ENCODE measurements around the gene KIF3A.

The KIF3A gene

DNA sequence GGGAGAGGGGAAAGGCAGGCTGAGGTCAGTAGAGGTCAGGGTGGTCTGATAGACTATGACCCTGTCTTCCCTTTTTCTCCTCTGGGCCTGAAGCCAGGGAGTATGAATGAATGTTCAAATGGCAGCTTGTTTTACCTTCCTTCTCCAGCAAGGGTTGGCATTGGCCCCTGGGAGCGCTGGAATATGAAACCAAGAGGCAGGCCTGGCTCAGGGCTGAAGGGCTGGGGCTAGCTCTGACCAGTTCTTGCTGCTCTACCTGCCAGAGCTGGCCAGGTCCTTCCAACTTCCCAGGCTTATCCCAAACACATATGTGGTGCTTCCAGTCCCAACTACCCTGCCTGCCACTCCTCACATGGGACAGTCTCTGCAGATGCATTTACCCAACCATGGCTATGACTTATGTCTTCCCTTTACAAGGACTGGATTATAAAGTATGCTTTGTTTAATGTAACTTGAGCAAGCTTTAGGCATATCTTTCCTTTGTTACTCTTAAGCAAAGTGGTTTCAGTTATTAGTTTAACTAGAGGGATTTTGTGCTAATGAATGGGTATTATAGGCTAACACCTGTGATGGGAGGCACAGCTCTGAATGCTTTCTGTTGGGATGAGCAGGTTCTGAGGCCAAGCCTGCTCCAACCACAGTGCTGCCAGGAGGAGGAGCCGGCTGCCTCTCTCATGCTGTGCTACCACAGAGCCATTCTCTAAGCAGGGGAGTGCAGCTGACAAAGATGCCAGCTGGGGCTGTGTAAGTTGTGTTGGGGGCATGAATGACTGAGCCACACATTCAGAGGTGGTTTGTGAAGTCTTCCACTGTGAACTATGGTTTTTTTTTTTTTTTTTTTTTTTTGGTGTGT is 16.0 kb upstream of the KIF3A start:
- DNase-seq: no peak

DNA sequence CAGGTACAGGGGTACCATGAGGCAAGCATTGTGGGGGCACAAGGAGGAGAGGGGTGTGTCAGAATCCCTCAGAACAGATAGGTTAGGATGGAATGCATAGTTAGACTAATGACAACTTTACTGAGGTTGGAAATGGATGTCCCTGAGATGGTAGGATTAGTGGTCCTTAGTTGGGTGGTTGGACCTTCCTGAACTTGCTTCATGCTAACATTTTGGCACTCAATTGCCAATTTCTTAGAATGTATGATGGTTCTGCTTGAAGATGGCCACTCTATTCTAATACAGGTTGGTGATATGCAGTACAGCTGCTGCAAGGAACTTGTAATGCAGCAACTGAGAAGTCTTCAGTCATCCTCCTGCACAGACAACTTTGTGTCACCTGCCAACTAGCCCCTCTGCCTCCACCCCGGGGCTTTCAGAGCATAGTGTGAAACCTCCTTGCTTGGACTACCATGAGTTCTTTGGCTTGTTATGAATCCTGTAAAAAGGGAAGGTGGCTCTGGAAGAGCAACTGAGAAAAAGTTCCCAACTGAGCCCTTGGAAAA is 15.3 kb upstream of the KIF3A start:
- no peak for DNase-seq

DNA sequence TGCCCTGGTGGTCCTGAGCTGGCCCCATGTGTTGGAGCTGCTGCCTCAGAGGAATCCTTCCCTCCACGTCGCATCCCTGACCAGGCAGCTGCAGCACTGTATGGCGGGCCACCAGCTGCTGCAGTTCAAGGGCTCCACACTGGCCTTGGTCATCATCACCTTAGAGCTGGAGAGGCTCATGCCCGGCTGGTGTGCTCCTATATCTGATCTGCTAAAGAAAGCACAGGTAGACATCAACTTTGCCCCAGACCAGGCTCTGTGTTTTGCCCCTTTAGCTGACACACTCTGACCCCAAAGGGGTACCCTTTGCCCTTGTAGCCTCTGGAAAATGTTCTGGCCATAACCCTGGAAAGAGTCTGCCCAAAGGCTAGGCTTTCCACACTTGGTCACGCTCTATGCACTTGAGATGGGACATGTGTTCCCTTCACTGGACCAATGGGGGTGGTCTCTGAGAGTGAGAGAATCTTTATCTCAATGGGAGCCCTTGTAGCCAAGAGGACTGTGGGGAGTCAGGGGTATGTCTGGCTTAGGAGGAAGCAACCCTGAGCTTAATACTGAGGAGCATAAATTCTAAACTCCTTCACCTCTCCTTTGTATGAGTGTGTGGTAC is 14.7 kb upstream of the KIF3A start:
- no peak for DNase-seq

DNA sequence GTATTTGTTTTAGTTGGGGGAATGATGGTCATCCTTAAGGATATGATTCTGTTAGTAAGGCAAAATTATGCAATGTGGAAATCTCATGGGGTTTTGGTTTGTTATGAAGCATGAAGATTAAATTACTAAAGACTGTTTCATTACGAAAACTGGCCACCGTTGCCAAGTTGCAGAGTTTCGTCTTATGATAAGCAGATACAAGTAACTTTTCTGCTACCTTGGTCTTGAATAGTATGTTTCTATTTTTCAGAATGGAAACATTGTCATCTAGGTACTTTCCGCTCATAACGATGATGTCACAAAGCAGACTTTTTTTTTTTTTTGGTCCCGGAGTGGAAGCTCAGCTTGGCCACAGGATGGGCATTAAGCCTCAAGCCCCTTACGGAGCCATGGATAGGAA is 14.1 kb upstream of the KIF3A start:
- no peak for DNase-seq

DNA sequence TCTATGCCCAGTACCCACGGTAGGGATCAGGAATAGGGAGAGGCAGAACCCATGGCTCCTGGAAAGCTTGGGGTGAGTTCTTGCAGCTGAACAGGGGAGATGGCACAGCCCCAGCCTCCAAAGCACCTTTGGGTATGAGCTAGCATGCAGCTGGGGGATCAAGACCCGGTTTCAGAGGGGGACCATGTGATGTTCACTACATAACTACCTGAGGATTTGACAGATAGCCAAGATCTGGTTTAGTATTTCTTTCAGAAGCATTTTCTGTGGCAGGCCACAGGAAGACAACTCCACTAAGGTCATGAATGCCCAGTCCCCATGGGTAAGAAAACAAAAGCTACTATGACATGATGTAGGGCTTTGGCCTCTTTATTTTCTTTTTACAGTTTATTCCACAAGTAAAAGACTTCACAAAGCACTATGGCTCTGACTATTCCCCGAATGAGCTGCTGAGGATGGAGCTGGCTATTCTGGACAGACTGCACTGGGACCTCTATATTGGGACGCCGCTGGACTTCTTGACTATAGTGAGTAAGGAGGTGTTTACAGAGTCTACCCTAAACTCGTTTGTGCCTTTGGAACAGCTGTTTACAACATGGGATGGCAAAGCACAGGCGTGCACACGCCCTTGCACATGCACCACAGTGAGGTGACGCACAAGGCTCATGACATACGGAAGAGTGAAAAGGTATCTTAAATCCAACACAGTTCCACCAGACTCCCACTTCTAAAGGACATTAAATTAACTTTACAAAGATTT is 13.3 kb upstream of the KIF3A start:
- DNase-seq: no peak

DNA sequence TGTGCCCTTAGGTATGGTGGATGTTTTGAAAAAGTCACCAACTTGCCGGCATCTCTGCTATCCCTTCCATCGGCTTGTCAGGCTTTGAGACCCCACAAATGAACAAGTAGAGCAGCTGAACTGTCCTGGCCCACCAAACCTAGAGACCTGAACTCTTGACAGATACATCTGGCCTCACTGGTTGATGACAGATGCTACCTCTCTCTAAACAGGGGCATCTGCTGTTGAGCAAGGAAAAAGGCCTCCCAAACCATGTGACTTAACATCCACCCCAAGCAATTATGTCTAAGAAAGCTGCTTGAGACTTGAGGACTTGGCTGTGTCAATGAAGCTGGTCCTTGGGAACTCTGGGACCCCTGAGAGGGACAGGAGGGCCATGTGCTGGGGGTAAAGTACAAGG is 12.2 kb upstream of the KIF3A start:
- no peak for DNase-seq

DNA sequence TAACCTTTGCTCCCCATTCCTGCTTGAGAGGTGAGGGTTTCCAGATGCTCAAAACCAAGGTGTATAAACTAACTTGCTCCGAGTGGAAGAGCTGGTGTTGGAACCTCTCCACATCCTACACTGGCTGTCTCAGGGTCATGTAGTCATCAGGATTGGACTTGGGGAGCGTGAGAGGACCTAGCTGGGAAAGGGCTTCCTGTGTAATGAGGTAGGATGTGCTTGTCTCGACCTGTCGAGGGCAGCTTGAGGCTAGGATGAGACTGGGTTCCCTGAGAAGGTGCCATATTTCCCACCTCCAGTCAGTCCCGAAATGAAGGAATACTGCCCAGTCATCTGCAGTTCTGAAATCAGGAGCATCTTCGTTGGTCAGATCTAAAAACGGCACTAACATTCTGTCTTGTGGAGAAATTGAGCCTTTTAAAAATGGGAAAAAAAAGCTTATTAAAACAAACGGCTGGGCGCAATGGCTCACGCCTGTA is 11.2 kb upstream of the KIF3A start:
- no peak for DNase-seq

DNA sequence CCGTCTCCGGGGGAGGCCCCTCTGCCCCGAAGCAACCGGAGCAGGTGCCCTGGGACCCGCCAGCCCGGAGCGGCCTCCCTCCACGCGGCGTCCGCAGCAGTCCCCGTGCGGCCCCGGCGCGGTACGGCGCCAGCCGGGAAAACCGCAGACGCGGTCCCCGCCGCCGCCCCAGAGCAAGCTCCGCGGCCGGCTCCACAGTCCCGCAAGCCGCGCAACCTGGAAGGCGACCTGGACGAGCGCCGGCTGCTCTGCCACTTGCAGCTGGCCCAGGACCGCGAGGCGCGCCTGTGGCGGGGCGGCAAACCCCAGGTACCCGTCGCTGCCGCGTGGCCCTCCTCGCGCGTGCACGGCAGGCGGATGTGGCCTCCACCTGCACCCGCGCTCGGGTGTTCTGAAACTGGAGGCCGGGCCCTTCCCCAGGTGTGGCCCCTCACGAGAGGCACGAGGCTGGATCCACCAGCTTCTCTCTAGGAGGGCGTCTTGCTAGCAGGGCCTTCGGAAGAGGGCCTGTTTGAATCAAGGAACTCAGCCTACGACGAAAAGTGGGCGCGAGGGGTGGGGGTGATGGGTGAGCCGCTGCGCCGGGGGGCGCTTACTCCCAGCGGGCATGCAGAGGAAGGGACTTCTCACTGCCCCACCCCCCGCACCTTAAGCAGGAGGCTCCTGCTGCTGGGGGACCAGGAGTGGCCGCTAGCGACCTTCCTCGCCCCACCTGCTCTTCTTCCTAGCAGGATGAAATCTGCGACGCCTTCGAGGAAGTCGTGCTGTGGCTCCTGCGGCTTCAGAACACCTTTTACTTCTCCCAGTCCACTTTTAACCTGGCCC is 10.5 kb upstream of the KIF3A start:
- peak in 2 of 4 experiments; percentile 30 to 44 for DNase-seq

DNA sequence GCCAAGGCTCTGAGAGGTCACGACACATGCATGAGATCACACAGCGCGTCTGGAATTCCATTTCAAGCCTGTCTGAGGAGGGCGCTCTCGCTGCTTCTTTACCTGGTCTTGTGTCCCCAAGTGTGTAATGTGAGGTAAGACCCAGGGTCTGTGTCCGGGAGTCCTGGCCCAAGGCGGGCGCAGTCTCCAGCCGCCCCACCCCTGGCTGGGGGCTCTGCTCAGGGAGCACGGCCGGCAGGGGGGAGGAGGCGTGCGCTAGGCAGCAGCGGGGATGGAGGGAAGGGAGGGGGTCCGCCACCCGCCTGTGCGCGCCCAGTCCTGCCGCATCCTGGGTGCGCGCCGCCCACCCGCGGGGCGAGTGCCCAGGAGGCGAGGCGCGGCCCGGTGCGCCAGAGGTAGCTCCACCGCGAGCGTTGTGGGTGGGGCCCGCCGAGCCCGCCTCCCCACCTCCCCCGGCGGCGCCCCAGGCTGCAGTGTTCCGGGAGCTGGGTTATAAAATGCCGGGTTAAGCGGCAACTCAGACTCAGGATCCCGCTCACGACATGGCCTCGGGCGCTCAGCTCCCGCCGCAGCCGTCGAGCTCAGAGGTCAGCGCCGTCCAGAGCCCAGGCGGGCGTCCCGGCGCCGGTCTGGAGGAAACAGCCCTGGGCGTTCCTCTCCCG is 9.7 kb upstream of the KIF3A start, which contains the start of gene CCNI2:
Gene CCNI2 (plus strand): TSS at position 473 of the 662 bp plus-strand sequence. CDS start 70 bp downstream, at position 543.
- peak in 3 of 4 experiments; percentile 15 to 68 (median 36) for DNase-seq

DNA sequence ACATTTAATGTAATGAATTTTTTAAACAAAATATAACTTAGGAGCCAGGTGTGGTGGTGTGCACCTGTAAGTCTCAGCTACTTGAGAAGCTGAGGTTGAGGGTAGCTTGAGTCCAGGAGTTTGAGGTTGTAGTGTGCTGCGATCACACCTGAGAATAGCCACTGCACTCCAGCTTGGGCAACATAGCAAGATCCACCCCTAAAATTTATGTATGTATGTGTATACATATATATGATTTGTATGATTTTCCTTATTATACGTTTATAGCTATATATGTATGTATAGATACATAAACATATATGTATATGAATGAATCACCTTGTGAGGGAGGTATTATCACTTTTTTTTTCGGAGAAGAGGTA is 9.2 kb upstream of the KIF3A start:
- no peak for DNase-seq

DNA sequence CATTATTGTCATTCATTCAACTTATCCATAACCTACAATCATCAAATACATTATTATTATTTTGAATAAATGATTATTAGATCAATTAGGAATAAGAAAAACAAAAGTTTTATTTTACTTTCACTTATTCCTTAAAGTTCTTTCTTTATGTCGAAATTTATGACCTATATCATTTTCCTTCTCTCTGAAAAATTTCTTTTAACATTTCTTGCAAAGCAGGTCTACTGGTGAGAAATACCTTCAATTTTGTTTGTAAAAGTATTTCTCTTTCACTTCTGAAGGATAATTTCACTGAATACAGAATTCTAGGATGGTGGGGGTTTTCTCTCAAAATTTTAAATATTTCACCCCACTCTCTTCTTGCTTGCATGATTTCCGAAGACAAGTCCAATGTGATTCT is 7.3 kb upstream of the KIF3A start:
- DNase-seq: no peak

DNA sequence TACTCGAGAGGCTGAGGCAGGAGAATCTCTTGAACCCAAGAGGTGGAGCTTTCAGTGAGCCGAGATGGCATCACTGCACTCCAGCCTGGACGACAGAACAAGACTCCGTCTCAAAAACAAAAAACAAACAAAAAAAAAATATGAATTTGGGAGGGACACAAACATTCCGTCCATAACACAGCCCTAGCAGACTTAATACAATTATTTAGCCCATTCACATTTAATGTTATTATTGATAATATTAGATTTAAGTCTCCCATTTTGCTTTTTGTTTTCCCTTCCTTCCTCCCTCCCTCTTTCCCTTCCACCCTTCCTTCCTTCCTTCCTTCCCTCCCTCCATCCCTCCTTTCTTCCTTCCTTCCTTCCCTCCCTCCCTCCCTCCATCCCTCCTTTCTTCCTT is 5.3 kb upstream of the KIF3A start:
- no peak for DNase-seq

DNA sequence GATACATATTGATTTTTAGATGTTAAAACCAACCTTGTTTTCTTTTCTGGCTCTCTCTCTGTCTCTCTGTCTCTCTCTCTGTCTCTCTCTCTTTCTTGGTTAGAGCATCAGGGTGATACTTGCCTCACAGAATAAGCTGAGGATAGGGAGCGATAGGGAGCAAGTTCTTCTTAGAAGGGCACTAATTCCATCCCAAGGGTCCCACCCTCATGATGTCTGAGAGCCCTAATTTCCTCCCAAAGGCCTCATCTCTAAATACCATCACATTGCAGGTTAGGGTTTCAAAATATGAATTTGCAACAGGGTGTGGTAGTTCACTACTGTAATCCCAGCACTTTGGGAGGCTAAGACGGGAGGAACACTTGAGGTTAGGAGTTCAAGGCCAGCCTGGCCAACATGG is 4.8 kb upstream of the KIF3A start:
- no peak for DNase-seq

DNA sequence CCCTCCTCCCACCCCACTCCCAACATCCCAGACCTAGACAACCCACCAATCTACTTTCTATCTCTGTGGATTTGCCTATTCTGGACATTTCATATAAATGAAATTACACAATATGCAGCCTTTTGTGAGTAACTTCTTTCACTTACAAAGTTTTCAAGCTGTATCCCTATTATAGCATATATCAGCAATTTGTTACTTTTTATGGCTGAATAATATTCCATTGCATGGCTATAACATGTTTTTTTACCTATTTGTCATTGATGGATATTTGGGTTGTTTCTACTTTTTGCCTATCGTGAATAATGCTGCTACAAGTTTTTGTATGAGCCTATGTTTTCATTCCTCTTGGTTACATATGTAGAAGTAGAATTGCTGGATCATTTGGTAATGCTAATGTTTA is 1.9 kb upstream of the KIF3A start:
- DNase-seq: no peak

DNA sequence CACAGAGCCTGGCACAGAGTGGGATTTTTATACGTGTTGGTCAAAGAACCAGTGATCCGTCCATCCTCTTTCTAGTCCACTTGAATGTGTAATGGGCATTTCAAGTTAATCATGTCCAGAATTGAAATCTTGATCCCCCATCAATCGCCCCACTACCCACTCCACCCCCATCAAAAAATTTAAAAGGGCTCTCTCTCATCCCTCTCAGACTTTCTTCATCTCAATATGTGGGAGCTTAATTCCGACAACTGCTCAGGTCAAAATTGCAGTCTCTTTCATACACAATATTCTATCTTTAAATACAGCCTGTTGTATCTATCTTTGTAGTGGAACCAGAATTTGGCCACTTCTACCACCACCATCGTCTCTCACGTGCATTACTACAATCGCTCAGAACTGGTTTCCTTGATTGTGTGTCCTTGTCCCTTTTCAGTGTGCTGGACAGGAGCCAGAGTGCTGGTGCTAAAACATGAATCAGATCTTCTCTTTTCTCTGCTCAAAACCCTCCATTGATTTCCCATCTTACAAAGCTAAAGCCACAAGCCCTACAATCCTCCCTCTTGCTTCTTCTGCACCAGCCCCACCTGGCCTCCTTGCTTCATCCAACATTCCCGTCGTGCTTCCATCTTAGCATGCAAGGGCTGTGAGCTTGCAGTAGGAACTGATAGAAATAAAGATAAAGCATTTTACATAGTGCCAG is 786 bp upstream of the KIF3A start:
- DNase-seq: no peak

DNA sequence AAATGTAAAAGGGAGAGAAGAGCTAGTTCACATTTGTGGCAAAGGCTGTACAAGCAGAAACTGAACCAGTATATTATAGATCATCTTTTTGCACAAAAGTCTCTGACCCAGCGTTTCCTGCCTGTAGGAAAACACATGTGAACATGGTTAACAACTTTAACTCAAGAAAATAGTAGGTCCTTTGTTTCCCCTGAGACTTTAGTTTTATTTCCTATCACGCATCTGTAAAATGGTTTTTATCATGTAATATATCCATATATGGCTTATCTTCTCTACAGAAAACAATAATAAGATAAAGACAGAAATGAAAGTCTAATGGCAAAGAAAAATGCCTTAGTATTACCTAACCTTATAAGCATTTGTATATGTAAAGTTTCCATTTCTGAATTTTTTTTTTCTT is 2.7 kb downstream of the KIF3A start:
- DNase-seq: no peak

DNA sequence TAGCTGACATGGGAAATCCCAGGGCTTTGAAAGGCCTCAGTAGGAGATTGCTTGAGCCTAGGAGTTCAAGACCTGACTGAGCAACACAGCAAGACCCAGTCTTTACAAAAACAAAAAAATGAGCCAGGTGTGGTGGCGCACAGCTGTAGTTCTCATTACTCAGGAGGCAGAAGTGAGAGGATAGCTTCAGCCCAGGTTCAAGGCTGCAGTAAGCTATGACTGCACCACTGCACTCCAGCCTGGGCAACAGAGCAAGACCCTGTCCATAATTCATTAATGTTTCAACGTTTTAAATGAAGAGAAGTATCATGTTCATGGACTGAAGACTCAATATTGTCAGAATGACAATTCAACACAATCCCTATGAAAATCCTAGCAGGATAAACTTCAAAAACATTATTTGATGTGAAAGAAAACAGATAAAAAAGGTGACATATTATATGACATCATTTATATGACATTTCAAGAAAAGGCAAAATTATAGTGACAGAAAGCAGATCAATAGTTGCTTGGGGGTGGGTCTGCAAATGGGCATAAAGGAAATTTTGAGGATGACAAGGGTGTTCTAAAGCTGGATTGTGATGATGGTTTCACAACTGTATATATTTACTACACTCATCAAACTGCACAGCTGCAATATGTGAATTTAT is 3.7 kb downstream of the KIF3A start:
- DNase-seq: no peak

DNA sequence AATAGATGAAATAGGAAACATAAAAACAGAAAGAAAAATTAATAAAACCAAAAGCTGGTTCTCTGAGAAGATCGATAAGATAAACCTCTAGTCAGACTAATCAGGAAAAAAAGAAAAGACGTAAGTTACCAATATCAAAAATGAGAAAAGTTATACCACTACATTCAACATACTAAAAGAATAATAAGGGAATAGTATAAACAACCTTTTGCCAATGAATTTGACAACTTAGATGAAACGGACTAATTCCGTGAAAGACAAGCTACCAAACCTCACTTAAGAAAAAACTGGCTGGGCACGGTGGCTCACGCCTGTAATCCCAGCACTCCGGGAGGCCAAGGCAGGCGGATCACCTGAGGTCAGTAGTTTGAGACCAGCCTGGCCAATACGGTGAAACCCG is 7.5 kb downstream of the KIF3A start:
- DNase-seq: no peak

DNA sequence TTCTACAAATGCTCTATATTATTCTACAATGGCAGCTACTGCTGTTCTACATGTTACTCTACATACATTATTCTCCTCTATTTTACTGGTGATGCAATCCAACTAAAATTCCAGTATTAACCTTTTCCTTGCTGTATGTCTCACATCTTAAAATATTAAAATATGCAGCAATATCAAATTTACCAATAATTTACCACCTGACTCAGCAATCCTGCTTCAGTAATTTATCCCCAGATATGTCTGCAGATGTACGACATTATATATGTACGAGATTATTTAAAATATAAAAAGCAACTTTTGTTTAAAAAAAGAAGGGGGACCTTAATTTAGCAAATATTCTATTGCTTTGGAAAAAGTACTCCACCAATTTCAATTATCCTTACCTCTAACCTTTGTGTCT is 11.6 kb downstream of the KIF3A start:
- DNase-seq: no peak

DNA sequence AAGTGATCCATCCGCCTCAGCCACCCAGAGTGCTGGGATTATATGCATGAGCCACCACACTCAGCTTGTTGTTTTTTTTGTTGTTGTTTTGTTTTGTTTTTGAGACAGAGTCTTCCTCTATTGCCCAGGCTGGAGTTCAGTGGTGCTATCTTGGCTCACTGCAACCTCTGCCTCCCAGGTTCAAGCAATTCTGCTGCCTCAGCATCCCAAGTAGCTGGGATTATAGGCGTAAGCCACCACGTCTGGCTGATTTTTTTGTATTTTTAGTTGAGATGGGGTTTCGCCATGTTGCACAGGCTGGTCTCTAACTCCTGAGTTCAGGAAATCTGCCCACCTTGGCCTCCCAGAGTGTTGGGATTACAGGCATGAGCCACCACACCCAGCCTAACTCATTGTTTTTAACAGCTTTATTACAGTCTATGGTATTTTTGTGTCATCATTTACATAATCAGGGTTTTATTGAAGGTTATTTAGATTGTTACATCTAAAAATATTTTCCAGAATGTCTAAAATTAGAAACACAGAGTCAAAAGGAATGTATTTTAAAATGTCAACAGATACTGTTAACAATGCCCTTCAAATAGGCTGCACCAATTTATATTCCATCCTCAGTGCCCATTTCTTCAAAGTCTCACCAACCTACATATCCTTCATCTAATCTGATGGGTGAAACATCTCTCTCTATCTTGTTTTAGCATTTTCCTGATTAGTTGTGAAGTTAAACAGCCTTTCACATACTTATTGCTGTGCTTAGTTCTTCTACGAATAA is 18.6 kb downstream of the KIF3A start:
- DNase-seq: no peak
